H1 (cell line): ENCODE measurements around the gene TEKTIP1. TPM values are rescaled to one million over a fixed set of nuclear protein-coding genes. Genes with fewer than 3 reads are reported as not detected.

ENCODE experiments used
- BCL11A ChIP-seq, 2 experiments: IDR thresholded peaks; one replicate each; pipeline ENCODE4 v1.6.1; 2011; ENCODE audit warnings: low read depth in 2 of 2, low read length in 2 of 2, mild to moderate bottlenecking in 2 of 2
- CBX8 ChIP-seq: fragments of 300-800, 300-1000 bp; sonication (generic); IDR thresholded peaks from 2 replicates; pipeline ENCODE4 v1.7.1; 2016; ENCODE audit warnings: low read depth, low read length, borderline replicate concordance
- E2F6 ChIP-seq: IDR thresholded peaks from 2 replicates; pipeline ENCODE4 v1.6.1; 2012; ENCODE audit warnings: inconsistent platforms
- KDM1A ChIP-seq: fragments of 200-600, 300-600 bp; sonication (generic); IDR thresholded peaks from 2 replicates; pipeline ENCODE4 v1.7.1; 2016; ENCODE audit warnings: mild to moderate bottlenecking, low read length, borderline replicate concordance
- POLR2A ChIP-seq, 2 experiments: IDR thresholded peaks; 1 replicate in 1 of 2; 2 replicates in 1 of 2; pipeline ENCODE4 v1.6.1; 2011; ENCODE audit warnings: low read depth in 2 of 2, low read length in 2 of 2, mild to moderate bottlenecking in 2 of 2; ENCODE audit errors: control extremely low read depth in 1 of 2
- SP1 ChIP-seq: IDR thresholded peaks from 2 replicates; pipeline ENCODE4 v1.6.1; 2011; ENCODE audit warnings: low read depth, low read length
- TAF1 ChIP-seq: IDR thresholded peaks from 2 replicates; pipeline ENCODE4 v1.6.1; 2011; ENCODE audit warnings: mild to moderate bottlenecking, low read depth, low read length
- USF2 ChIP-seq: IDR thresholded peaks from 2 replicates; pipeline ENCODE4 v1.6.1; 2011; ENCODE audit warnings: low read length, improper control_type of control experiment
- polyA plus RNA-seq, 7 experiments: library from polyadenylated mRNA; depleted of rRNA in 3 of 7; stranded (reverse) in 5 of 7; unstranded in 2 of 7; fragments of >200 nt in 5 of 7; fragments of 200-250 nt in 2 of 7; gene quantifications; 1 replicate in 5 of 7; 2 replicates in 1 of 7; 4 replicates in 1 of 7; pipeline versions ENCODE4 v1.2.1 to v1.2.3, GENCODE V29; 2011 to 2013; ENCODE audit warnings: missing spikeins in 2 of 7, mixed read lengths in 2 of 7
- total RNA-seq: library from RNA; stranded (reverse); fragmentation: NEBNext Ultra II Directional; extraction: Animal tissue kit (Norgen Biotek cat#: 25700); gene quantifications from 2 replicates; pipeline ENCODE4 v1.2.1, GENCODE V29; 2021

Gene TEKTIP1
- total and polyA plus RNA-seq, 2 of the 8 experiments (the other 6 are each of a cell fraction or from before 2014, with no cell fraction given), result 1.1 TPM; not detected in 1

GRCh38 chr19:3534375-3535234 lies 4.4 kb upstream of the TEKTIP1 start (continued):
- TF ChIP-seq E2F6 (no peak), TAF1 (no peak), USF2 (no peak), BCL11A (IDR thresholded peaks at IDR 0.05; ENCODE audit: low read depth in 2 of 2, low read length in 2 of 2) (no peak), POLR2A (IDR thresholded peaks at IDR 0.05; ENCODE audit: control extremely low read depth in 1 of 2, low read depth in 2 of 2, low read length in 2 of 2) (no peak), SP1 (no peak), KDM1A (no peak), CBX8 (no peak)
